ENCODE measurements around the gene CEP250.

The CEP250 gene

GRCh38 chr20:35504751-35505150, 49.4 kb downstream of the CEP250 start:
- ATAC-seq (ENCODE audit: insufficient read depth, low read depth): no peak
- H3K9ac ChIP-seq (ENCODE audit: low read depth, low read length): no peak overlapping the region
- TF ChIP-seq EZH2 (IDR thresholded peaks at IDR 0.05; ENCODE audit: borderline replicate concordance, low read depth, low read length, severe bottlenecking) (no peak), CTCF (IDR thresholded peaks at IDR 0.05; ENCODE audit: borderline replicate concordance, extremely low read depth, low read length, poor library complexity, severe bottlenecking) (no peak)

GRCh38 chr20:35506179-35506578, 50.8 kb downstream of the CEP250 start:
- Histone ChIP-seq H3K4me3 (ENCODE audit: low read depth in 1 of 2, low read length in 2 of 2) (no peak overlapping the region), H3K27me3 (ENCODE audit: insufficient read depth, low read length, poor library complexity) (no peaks in the 10 kb centered on the region), H3K79me2 (ENCODE audit: insufficient read depth, low read length) (no peaks in the 10 kb centered on the region), H3K4me2 (ENCODE audit: insufficient read depth, low read length) (no peak overlapping the region), H3K27ac (ENCODE audit: low read length) (no peak overlapping the region), H3K4me1 (ENCODE audit: insufficient read depth, low read length) (no peaks in the 10 kb centered on the region), H3K9me3 (ENCODE audit: insufficient read depth, low read length, severe bottlenecking) (no peaks in the 10 kb centered on the region), H3K9ac (ENCODE audit: low read depth, low read length) (no peak overlapping the region), H3K36me3 (ENCODE audit: insufficient read depth, low read length) (peaks cover 95% of the 10 kb centered on the region), H4K20me1 (ENCODE audit: insufficient read depth, low read length) (0 out of 2 replicates have a peak, but pooled peaks cover 4% of the 10 kb centered on the region), H2AFZ (ENCODE audit: low read depth, low read length) (no peak overlapping the region)
- DNase-seq: no peak
- TF ChIP-seq EZH2 (IDR thresholded peaks at IDR 0.05; ENCODE audit: borderline replicate concordance, low read depth, low read length, severe bottlenecking) (no peak), CTCF (IDR thresholded peaks at IDR 0.05; ENCODE audit: borderline replicate concordance, extremely low read depth, low read length, poor library complexity, severe bottlenecking) (no peak)
- no peak for ATAC-seq (ENCODE audit: insufficient read depth, low read depth)

More at GRCh38 chr20:35504751-35505150, 49.4 kb downstream of the CEP250 start:
- Histone ChIP-seq H3K9me3 (ENCODE audit: insufficient read depth, low read length, severe bottlenecking) (no peaks in the 10 kb centered on the region), H2AFZ (ENCODE audit: low read depth, low read length) (no peak overlapping the region), H3K4me3 (ENCODE audit: low read depth in 1 of 2, low read length in 2 of 2) (no peak overlapping the region), H3K79me2 (ENCODE audit: insufficient read depth, low read length) (no peaks in the 10 kb centered on the region), H3K36me3 (ENCODE audit: insufficient read depth, low read length) (peaks cover 95% of the 10 kb centered on the region), H3K4me1 (ENCODE audit: insufficient read depth, low read length) (no peaks in the 10 kb centered on the region), H4K20me1 (ENCODE audit: insufficient read depth, low read length) (0 out of 2 replicates have a peak, but pooled peaks cover 4% of the 10 kb centered on the region), H3K4me2 (ENCODE audit: insufficient read depth, low read length) (no peak overlapping the region), H3K27ac (ENCODE audit: low read length) (no peak overlapping the region), H3K27me3 (ENCODE audit: insufficient read depth, low read length, poor library complexity) (no peaks in the 10 kb centered on the region)
- DNase-seq: no peak

GRCh38 chr20:35506872-35507638, 51.7 kb downstream of the CEP250 start:
- Histone ChIP-seq H3K4me2 (ENCODE audit: insufficient read depth, low read length) (no peak overlapping the region), H3K79me2 (ENCODE audit: insufficient read depth, low read length) (no peaks in the 10 kb centered on the region), H3K27ac (ENCODE audit: low read length) (no peak overlapping the region), H3K9me3 (ENCODE audit: insufficient read depth, low read length, severe bottlenecking) (no peaks in the 10 kb centered on the region), H4K20me1 (ENCODE audit: insufficient read depth, low read length) (0 out of 2 replicates have a peak, but pooled peaks cover 4% of the 10 kb centered on the region), H3K9ac (ENCODE audit: low read depth, low read length) (no peak overlapping the region), H3K36me3 (ENCODE audit: insufficient read depth, low read length) (peaks cover 96% of the 10 kb centered on the region), H2AFZ (ENCODE audit: low read depth, low read length) (no peak overlapping the region), H3K4me1 (ENCODE audit: insufficient read depth, low read length) (no peaks in the 10 kb centered on the region), H3K27me3 (ENCODE audit: insufficient read depth, low read length, poor library complexity) (no peaks in the 10 kb centered on the region), H3K4me3 (ENCODE audit: low read depth in 1 of 2, low read length in 2 of 2) (no peak overlapping the region)
- DNase-seq (no peak), ATAC-seq (ENCODE audit: insufficient read depth, low read depth) (no peak)
- TF ChIP-seq CTCF (IDR thresholded peaks at IDR 0.05; ENCODE audit: borderline replicate concordance, extremely low read depth, low read length, poor library complexity, severe bottlenecking): no peak

Data from DND-41 (cell line).